OCI-LY3 (cell line): ENCODE results near the gene SIAH2.

Experiments used
- H2AFZ ChIP-seq: fragments of 200-600, 300-600 bp; shearing (Covaris generic); 2 replicates; pipeline ENCODE4 v1.6.0; 2014; ENCODE audit warnings: antibody characterized with exemption, low read depth, low read length
- H3K27ac ChIP-seq: fragments of 200-600, 300-600 bp; sonication (generic); 2 replicates; pipeline ENCODE4 v1.5.1; 2014; ENCODE audit warnings: mild to moderate bottlenecking, low read length, moderate library complexity, mixed read lengths
- H3K27me3 ChIP-seq: fragments of 200-600, 300-600 bp; sonication (generic); 2 replicates; pipeline ENCODE4 v1.6.1; 2014; ENCODE audit warnings: low read depth, low read length, mixed read lengths
- H3K36me3 ChIP-seq: fragments of 200-600, 300-600 bp; sonication (generic); replicated peaks from 2 replicates; pipeline ENCODE3; 2014; ENCODE audit warnings: low read depth, low read length, mixed read lengths
- H3K4me1 ChIP-seq: fragments of 300-600, 200-600 bp; sonication (generic); 2 replicates; pipeline ENCODE4 v1.6.1; 2014; ENCODE audit warnings: low read length, mixed read lengths
- H3K4me2 ChIP-seq: fragments of 200-600, 300-600 bp; sonication (generic); 2 replicates; pipeline ENCODE4 v1.6.1; 2014; ENCODE audit warnings: low read length, mixed read lengths
- H3K4me3 ChIP-seq: fragments of 300-600, 200-600 bp; sonication (generic); 2 replicates; pipeline ENCODE4 v1.5.1; 2014; ENCODE audit warnings: antibody characterized with exemption, mild to moderate bottlenecking, low read length, moderate library complexity
- H3K79me2 ChIP-seq: fragments of 300-600, 200-600 bp; shearing (Covaris generic); 2 replicates; pipeline ENCODE4 v1.6.1; 2014; ENCODE audit warnings: mild to moderate bottlenecking, low read length, mixed read lengths
- H3K9ac ChIP-seq: fragments of 300-600, 200-600 bp; shearing (Covaris generic); 2 replicates; pipeline ENCODE4 v1.6.0; 2014; ENCODE audit warnings: mild to moderate bottlenecking, low read length, moderate library complexity
- H3K9me3 ChIP-seq: fragments of 200-600, 300-600 bp; shearing (Covaris generic); 2 replicates; pipeline ENCODE4 v1.6.1; 2014; ENCODE audit warnings: low read length, mixed read lengths; ENCODE audit not compliant: insufficient read depth
- H4K20me1 ChIP-seq: fragments of 200-600, 300-600 bp; sonication (generic); 2 replicates; pipeline ENCODE4 v1.6.1; 2016; ENCODE audit warnings: low read length, mixed read lengths; ENCODE audit not compliant: insufficient read depth
- CTCF ChIP-seq: fragments of 200-600, 300-600 bp; sonication (generic); IDR thresholded peaks from 2 replicates; pipeline ENCODE4 v1.5.1; 2014; ENCODE audit warnings: antibody characterized with exemption, low read length, low read depth
- EZH2phosphoT487 ChIP-seq: fragments of 200-600 bp; shearing (Covaris generic); IDR thresholded peaks from 2 replicates; pipeline ENCODE4 v1.6.1; 2018; ENCODE audit warnings: antibody characterized with exemption, mixed run types, low read depth

SIAH2 gene

GRCh38 chr3:150805354-150805753 lies 42.4 kb upstream of the SIAH2 start:
- no peaks in the 10 kb centered on the region for H4K20me1 ChIP-seq
- no peak overlapping the region for H3K4me3 ChIP-seq
- H3K79me2 ChIP-seq = no peaks in the 10 kb centered on the region
- H3K4me1 ChIP-seq = no peaks in the 10 kb centered on the region
- H3K36me3 ChIP-seq = no peaks in the 10 kb centered on the region
- no peaks in the 10 kb centered on the region for H3K27me3 ChIP-seq
- no peaks in the 10 kb centered on the region for H3K9me3 ChIP-seq
- H3K27ac ChIP-seq = no peak overlapping the region
- H3K9ac ChIP-seq = no peak overlapping the region
- H2AFZ ChIP-seq = no peak overlapping the region
- TF ChIP-seq EZH2phosphoT487 (no peak), CTCF (no peak)
- no peak overlapping the region for H3K4me2 ChIP-seq

- Histone ChIP-seq H3K27me3 (peaks cover under 1% of the 10 kb centered on the region; the same call in 1 of the 2 replicates), H3K79me2 (no peaks in the 10 kb centered on the region), H4K20me1 (no peaks in the 10 kb centered on the region), H3K4me3 (no peak overlapping the region), H3K4me2 (no peak overlapping the region), H3K27ac (no peak overlapping the region), H3K36me3 (no peaks in the 10 kb centered on the region), H2AFZ (no peak overlapping the region), H3K9me3 (no peaks in the 10 kb centered on the region), H3K4me1 (peaks cover under 1% of the 10 kb centered on the region; the same call in 1 of the 2 replicates), H3K9ac (no peak overlapping the region)
- no peak for TF ChIP-seq CTCF
- no peak for TF ChIP-seq EZH2phosphoT487
Measured at GRCh38 chr3:150803440-150803985, 40.5 kb upstream of the SIAH2 start.

- Histone ChIP-seq H3K4me1 (peaks cover 4% of the 10 kb centered on the region), H4K20me1 (no peaks in the 10 kb centered on the region), H3K9me3 (no peaks in the 10 kb centered on the region), H3K9ac (no peak overlapping the region), H3K79me2 (no peaks in the 10 kb centered on the region), H3K27ac (no peak overlapping the region), H2AFZ (no peak overlapping the region), H3K4me2 (no peak overlapping the region), H3K4me3 (no peak overlapping the region), H3K27me3 (peaks cover 5% of the 10 kb centered on the region; the same call in 1 of the 2 replicates), H3K36me3 (no peaks in the 10 kb centered on the region)
- TF ChIP-seq CTCF (no peak), EZH2phosphoT487 (no peak)
Measured at GRCh38 chr3:150800722-150801121, 37.8 kb upstream of the SIAH2 start.

DNA sequence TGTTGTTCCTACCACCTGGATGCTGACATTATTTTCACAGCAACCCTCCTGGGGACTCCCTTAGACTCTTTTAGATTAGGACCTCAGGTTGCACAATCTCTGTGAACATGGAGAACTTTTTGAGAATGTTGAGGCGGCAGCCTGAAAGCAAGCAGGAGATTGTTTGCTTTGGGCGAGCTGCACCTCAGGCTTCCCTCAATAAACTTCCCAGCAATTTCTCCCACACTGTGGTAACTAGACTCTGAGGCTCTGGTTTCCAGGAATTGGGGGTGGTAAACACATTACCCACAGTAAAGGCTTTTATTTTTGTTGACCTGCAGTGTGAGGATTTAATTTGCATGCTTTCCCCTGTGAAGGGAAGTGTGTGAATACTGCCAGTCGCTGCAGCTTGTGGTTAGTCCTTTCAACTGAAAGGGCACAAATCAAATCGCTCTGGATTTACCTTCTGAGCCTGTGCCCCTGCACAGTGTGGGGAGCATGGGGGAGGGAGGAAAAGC lies 35.2 kb upstream of the SIAH2 start:
- Histone ChIP-seq H3K27me3 (peaks cover 5% of the 10 kb centered on the region; the same call in 1 of the 2 replicates), H3K4me1 (peaks cover 4% of the 10 kb centered on the region), H3K36me3 (no peaks in the 10 kb centered on the region), H2AFZ (peak overlapping the region; percentile 58; the same call in 1 of the 2 replicates), H3K4me2 (peak overlapping the region; percentile 8), H3K9me3 (no peaks in the 10 kb centered on the region), H3K9ac (no peak overlapping the region), H3K4me3 (0 out of 2 replicates have a peak overlapping the region, but pooled peaks have one; percentile 20), H3K27ac (no peak overlapping the region), H3K79me2 (no peaks in the 10 kb centered on the region), H4K20me1 (no peaks in the 10 kb centered on the region)
- TF ChIP-seq EZH2phosphoT487 (no peak), CTCF (no peak)
